Measurements from ENCODE around the gene CD19.
"Not testable (repeated sequence)": the region's sequence is repeated elsewhere in the genome, so short reads cannot be mapped to it uniquely, and the experiment has no call there.

CD19 gene

DNA sequence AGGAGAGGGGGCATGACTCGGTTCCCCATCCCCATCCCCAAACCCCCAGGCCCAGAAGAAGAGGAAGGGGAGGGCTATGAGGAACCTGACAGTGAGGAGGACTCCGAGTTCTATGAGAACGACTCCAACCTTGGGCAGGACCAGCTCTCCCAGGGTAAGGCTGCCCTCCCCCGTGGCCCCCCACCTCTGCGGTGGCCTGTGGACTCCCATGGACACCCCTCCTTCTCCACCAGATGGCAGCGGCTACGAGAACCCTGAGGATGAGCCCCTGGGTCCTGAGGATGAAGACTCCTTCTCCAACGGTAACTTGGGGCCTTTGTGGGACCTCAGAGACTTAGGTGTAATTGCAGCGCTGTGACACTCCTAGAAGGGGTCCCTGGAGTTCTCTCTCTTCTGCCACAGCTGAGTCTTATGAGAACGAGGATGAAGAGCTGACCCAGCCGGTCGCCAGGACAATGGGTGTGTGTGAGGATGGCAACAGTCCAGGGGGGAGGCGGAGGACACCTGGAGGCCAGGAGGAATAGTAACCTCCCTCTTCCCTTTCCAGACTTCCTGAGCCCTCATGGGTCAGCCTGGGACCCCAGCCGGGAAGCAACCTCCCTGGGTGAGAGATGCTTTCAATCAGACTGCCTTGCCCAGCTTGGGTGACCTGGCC, 5.6 kb downstream of the CD19 start:
- DNase-seq: no peak

DNA sequence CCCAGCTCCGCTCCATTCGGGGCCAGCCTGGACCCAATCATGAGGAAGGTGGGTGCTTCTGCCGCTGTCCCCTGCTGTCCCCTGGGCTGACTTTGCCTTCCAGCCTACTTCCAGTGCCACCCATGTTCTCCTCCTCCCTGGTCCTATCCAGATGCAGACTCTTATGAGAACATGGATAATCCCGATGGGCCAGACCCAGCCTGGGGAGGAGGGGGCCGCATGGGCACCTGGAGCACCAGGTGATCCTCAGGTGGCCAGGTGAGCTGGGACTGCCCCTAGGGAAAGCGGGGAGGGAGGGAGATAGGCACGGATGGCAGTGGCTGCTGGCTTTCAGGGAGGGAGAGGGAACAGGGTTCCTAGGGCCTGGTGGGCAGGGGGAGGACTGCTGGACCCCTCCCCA, 7.0 kb downstream of the CD19 start:
- no peak for DNase-seq

DNA sequence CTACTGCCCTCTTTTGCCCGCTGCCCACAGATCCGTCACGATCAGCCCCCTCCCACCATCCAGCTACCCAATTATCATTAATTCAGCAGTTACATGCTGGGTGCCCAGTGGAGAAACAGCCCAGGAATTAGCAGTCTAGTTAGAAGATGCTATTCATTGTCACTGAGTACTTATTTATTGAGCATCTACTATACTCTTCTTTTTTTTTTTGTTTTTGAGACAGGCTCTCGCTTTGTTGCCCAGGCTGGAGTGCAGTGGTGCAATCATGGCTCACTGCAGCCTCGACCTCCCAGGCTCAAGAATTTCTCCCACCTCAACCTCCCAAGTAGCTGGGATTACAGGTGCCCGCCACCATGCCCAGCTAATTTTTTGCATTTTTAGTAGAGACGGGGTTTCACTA, 8.1 kb downstream of the CD19 start:
- not testable (repeated sequence) for DNase-seq

DNA sequence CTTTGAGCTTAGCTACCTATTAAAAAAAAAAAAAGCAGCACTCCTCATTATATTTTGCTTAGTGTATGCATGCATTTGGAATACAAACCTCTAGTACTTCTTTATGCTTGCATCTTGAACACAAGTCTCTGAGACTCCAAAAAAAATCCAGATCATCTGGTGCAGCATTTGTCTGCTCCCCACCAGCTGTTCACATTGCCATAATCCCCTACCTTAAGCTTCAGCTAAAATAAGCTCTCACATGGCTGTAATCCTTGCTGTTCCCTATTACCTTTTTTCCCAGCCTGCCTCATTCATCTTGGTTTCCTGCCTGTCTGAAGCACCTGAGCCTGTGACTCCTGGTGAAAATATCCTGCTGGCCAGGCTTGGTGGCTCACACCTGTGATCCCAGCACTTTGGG, 11.5 kb downstream of the CD19 start:
- no peak for DNase-seq

DNA sequence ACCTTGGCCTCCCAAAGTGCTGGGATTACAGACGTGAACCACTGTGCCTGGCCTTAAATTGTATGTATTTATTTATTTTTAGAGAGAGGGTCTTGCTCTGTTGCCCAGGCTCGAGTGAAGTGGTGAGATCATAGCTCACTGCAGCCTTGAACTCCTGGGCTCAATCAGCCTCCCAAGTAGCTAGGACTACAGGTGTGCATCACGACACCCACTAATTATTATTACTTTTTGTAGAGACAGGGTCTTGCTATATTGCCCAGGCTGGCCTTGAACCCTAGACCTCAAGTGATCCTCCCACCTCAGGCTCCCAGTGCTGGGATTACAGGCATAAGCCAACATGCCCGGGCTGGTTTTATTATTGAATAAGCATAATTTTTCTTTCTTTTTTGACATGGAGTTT, 14.9 kb downstream of the CD19 start:
- DNase-seq: no peak

DNA sequence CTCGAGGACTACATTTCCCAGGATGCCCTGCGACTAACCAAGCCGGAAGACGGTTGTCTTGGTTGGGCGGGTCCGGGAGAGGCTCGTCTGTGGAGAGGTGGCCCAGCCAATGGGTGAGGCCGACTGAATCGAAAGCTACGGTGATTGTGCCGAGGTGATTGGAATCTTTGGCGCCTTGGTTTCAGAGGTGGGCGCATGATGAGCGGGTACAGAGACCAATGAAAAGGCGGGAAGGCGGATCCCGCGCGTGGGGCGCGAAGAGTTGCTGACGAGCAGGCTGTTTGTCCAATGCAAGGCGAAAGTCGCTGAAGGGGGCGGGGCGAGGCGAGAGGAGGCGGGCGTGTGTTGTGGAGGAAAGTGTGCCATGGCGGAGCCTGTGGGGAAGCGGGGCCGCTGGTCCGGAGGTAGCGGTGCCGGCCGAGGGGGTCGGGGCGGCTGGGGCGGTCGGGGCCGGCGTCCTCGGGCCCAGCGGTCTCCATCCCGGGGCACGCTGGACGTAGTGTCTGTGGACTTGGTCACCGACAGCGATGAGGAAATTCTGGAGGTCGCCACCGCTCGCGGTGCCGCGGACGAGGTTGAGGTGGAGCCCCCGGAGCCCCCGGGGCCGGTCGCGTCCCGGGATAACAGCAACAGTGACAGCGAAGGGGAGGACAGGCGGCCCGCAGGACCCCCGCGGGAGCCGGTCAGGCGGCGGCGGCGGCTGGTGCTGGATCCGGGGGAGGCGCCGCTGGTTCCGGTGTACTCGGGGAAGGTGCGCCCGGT, 19.1 kb downstream of the CD19 start, which contains the start of gene NFATC2IP:
Gene NFATC2IP, plus strand, starts transcription at position 290 of the 762 bp plus-strand sequence. Its CDS starts 75 bp downstream, at position 365.
- peak; percentile 97 to 100 (median 99) for DNase-seq

DNA sequence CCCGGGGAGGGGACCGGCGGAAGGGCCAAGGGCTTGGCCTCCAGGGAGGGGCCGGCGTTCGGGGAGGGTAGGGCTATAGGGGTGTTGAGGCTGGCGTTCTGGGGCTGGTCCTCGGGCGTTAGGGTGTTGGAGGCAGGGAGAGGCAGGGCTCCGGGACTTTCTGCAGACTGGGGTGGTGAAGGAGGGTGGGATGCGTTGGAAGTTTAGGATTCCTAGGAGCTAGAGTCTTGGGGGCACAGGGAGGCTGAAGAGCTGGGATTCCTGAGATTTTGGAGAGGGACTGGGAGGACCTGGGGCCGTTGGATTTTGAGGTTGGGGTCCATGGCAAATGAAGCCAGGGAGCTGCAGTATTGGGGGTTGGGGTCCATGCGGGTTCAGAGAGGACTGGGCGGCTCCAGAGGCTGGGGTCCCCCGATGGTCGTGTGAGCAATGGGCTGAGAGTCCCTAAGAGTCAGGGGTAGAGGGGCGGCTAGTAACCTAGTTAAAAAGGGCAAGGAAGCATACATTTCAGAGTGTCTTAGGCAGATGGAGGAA, 19.7 kb downstream of the CD19 start:
- DNase-seq: no peak

DNA sequence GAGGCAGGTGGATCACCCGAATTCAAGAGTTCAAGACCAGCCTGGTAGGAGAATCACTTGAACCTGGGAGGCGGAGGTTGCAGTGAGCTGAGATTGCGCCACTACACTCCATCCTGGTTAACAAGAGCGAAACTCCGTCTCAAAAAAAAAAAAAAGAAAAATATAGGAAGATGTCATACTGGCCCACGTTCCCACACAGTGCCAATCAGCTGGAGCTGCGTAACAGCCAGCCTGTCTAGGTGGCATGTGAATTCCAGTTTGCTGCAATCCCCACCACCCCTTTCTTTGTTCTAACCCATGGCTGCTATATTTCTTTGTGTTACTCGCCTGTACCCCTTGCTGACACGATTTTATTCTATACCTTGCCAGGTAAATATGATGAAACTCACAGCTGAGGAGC, 26.4 kb downstream of the CD19 start:
- DNase-seq: no peak

DNA sequence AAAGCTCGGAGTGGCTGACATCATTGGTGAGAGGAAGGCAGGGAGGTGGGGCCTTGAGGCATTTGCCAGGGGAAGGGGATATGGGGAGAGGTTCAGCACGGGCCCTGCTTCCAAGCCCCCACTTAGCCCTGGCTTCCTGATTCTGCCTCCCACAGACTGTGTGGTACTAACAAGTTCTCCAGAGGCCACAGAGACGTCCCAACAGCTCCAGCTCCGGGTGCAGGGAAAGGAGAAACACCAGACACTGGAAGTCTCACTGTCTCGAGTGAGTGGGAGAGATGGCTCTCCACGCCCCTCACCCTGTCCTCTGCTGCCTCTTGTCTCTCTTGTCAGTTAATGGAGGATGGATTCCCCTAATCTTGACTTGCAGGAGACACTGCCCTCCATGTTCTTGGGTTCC, 27.1 kb downstream of the CD19 start:
- no peak for DNase-seq

DNA sequence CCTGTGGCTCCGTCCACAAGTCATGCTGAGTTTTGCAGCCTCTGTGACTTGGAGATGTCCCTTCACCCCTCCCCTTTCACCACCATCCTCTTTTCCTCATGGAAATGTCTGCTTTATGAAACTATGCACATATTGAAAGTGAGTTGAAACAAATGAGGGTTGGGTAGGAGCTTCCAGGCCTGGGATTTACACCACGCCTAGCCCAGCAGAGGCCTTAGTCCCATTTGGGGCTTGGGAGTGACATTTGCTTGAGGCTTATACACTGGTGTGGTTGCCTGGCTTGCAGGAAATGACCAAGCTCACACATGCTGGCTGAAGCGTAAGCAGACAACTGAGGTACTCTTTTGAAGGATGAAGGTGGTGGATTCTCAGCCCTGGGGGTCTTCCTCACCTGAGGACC, 32.3 kb downstream of the CD19 start:
- no peak for DNase-seq

DNA sequence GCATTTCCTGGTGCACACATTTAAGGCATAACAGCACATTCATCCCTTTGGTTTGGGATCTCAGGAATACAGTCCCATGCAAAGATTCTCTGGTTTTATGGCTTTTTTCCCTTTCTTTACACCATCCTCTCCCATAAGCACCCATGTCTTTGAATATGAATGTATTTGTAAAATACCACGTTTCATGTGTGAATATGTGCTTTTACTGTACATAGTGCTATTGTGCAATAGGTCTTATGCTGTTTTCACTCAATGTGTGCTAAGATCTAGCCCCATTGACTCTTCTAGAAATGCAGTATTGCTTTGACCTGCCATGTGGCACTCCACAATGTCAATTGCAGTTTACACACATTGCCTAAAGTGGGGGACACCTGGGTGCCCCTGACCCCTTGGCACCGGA, 32.7 kb downstream of the CD19 start:
- no peak for DNase-seq

DNA sequence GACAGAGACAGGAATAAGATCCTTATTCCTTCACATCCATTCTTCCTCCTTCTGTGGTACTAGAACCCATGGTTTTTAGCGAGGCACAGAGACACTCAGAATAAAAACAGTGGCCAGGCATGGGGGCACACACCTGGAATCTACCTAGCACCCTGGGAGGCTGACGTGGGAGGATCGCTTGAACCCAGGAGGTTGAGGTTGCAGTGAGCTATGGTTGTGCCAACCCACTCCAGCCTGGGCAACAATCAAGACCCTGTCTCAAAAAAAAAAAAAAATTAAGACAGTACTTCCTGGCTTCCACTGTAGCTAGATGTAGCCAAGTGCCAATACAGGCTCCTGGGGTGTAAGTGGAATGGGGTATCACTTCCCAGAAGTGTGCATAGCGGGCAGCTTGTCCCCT, 35.4 kb downstream of the CD19 start:
- DNase-seq: no peak

DNA sequence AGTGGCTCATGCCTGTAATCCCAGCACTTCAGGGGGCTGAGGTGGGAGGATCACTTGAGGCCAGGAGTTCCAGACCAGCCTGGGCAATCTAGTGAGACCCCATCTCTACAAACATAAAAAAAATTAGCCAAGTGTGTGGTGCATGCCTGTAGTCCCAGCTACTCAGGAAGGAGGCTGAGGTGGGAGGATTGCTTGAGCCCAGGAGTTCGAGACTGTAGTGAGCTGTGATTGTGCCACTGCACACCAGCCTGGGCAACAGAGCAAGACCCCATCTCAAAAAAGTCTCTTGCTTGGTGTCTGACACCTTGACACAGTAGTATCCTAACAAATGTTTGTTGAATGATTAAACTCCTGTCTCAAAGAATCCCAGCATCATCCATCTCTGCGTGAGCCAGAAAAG, 37.9 kb downstream of the CD19 start:
- not testable (repeated sequence) for DNase-seq

DNA sequence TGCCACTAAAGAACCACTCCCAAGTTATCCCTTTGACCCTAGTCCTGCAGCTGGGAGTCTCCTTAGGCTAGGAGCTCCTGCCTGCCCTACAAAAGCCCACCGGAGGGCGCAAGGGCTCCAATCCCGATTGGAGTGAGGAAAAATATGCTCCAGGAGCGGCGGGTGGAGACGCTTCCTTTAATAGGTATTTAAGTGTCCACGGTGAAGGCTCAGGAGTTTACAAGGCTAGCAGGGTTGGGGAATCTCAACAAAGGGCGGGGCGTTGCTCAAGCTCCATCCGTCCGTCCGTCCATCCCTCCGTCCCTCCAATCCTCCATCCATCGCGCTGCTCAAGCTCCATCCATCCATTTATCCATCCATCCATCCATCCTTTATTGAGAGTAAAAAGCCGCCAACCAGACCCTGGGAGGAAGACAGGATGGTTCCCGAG, 42.3 kb downstream of the CD19 start:
- DNase-seq: no peak

DNA sequence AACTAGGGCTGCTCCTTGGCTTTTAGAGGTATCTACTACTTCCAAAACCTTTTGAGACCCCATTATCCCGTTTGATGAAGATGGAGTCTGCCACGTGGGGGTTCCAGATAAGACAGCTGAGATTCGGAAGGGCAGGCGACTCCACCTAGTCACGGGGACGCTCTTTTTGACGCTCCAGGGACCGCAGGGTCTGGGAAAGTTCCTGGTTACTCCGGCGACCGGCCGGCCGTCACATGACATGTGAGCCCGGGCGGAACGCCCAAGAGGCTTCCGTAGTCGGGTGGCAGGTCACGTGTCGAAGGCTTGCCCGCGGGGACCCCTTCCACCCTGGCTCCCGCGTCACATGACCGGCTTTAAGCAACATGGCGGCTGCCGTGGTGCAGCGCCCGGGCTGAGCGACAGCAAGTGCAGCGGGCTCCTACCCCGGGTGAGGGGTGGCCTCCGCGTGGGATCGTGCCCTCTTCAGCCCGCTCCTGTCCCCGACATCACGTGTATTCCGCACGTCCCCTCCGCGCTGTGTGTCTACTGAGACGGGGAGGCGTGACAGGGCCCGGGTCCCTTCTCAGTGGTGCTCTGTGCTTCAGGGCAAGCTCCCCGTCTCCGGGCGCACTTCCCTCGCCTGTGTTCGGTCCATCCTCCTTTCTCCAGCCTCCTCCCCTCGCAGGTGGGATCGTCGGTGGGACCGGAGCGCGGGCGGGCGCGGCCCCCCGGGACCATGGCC, 42.8 kb downstream of the CD19 start, which contains the start of gene SPNS1:
Gene SPNS1, plus strand, starts transcription at position 342 of the 721 bp plus-strand sequence. Its CDS starts 374 bp downstream, at position 716.
- peak; percentile 79 to 93 (median 85) for DNase-seq

DNA sequence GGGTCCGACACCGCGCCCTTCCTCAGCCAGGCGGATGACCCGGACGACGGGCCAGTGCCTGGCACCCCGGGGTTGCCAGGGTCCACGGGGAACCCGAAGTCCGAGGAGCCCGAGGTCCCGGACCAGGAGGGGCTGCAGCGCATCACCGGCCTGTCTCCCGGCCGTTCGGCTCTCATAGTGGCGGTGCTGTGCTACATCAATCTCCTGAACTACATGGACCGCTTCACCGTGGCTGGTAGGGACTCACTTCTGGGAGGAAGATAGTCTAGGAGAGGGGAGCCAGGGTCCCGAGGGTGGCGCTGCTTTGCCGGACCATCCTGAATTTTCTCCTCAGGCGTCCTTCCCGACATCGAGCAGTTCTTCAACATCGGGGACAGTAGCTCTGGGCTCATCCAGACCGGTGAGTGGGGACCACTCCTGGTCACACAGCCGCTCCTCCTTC, 43.4 kb downstream of the CD19 start:
- no peak for DNase-seq

DNA sequence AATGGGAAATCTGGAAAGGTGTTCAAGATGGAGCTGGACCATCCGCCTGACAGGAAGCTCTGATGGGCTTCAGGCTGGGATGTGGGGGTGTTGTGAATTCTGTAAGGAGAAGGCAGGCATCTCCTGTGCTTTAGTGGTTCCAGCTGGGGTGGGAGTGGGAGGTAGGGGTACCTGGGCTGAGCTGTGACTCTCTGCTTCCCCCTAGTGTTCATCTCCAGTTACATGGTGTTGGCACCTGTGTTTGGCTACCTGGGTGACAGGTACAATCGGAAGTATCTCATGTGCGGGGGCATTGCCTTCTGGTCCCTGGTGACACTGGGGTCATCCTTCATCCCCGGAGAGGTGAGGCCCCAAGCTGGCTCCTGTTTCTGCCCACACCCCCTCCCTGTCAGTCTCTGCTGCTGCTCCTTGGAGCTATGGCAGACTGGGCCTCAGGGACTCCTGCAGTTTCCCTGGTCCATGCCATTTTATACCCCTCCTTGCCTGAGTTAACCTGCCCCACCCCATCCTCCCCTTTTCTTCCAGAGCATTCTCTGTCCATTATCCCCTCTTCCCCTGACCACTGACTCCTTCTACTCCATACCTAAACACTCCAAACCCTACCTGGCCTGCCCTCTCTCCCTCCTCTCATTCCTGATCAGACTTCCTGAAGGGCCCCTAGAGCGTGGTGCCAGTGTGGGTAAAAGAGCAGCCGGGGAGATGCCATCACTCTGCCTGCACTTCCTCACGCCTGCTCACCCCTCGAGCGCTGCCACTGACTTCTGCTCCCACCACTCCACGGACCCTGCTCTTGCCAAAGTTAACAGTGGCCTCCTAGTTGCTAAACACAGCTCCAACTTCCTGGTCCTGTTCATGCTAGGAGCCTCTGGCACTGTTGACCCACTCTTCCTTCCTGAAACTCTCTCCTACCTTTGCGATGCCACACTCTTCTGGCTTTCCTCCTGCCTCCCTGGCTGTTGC, 46.2 kb downstream of the CD19 start:
- peak in 1 of 5 donors; percentile 23 for DNase-seq

DNA sequence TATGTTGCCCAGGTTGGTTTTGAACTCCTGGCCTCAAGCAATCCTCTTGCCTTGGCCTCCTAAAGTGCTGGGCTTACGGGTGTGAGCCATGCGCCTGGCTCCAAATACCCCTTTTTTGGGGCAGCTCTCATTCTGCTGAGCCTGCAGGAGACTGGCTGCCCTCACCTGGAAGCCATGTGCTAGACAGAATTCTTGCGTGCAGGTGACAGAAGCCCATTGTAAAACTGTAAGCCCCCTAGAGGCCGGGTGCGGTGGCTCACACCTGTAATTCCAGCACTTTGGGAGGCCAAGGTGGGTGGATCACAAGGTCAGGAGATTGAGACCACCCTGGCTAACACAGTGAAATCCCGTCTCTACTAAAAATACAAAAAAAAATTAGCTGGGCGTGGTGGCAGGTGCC, 48.6 kb downstream of the CD19 start:
- DNase-seq: not testable (repeated sequence)

DNA sequence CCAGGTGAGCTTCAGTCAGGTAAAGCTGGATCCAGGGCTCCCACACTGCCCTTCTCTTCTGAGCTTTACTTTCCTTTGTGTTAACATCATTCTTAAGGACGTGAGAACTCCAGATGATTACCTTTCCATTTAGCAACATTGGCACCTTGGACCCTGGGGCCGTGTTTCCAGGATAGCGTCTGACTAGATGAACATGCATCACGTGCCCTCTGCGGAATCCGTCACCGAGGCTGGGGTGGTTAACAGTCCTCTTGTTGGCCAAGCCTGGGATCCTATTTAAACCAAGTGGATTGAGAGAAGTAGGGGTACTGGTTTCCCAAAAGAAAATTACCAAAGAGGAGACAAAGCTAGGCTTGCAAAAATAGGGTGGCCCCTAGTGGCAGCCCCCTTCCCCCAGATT, 49.2 kb downstream of the CD19 start:
- DNase-seq: no peak

DNA sequence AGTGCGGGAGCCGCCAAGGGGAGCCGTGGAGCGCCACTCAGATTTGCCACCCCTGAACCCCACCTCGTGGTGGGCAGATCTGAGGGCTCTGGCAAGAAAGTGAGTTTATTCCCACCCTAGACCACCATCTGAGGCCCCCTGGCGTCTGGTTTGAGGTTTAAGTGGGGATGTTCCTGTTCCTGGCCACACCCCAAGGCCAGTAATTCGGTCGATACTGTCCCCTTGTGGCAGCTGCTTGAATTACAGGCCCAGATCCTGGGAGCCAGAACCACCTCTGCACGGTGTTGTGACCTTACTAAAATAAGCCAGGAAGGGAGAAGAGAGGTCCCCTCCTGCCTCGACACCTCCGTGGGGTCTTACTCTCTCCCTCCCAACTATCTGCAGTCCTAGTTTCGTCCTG, 49.7 kb downstream of the CD19 start:
- DNase-seq: peak in 1 of 5 donors; percentile 34

DNA sequence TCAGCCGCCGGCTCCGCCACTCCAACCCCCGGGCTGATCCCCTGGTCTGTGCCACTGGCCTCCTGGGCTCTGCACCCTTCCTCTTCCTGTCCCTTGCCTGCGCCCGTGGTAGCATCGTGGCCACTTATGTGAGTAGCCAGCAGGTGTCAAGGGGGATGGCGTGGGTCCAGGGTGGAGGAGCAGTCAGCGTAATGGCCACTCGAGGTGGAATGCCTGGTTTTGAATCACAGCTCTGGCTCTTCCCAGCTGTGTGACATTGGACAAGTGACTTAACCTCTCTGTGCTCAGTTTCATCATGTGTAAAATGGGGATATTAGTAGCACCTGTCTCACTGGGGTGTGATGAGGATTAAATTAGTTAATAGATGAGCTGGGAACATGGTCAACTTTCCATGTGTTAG, 50.6 kb downstream of the CD19 start:
- no peak for DNase-seq

DNA sequence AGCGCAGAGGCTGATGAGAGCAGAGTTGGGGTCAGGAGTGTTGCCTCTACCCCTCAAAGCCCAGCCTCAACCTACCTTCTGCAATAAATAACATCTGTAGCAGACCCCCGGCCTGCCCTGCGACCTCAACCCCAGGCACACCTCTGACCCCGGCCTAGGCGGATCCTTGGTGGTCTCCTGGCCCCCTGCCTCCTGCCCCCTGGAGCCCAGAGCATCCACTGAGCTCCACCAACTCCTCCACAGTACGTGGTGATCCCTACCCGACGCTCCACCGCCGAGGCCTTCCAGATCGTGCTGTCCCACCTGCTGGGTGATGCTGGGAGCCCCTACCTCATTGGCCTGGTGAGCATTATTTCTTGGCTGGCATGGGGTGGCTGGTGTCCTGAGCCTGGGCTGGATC, 51.2 kb downstream of the CD19 start:
- DNase-seq: no peak
